ENCODE measurements around the gene IL32.
A peak's percentile ranks its signal among the peaks of the same experiment; 100 is the strongest.

Gene IL32

DNA sequence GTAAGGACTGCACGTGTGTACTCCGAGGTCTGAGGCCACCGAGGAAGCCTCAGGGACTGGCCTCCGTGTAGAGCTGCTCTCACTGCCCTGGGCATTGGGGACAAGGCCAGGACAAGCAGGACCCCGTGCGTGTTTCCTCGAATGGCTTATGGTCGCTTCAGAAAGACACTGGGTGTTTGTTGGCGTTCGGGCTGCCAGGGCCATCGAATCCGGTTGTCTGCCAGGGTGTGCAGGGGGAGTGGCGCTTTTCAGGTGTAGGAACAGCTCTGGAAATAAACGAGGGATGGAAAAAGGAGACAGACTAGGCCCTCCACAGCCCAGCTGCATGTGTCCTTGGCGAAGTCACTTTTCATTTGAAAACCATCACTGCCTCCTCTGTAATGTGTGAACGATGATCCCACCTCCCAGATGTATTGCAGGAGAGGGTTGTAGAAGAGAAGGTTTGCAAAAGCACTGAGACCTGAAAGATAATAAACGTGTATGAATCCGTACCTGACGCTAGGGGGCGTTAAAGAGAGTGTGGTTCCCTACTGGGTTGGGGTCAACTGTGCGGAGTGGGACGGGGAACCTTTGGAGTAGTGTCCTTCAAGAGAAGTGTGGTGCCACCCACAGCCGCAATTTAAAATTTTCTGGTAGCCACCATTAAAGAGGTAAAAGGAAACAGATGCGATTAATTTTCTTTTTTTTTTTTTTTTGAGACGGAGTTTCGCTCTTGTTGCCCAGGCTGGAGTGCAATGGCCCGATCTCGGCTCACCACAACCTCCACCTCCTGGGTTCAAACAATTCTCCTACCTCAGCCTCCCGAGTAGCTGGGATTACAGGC lies 35.8 kb downstream of the IL32 start:
- TF ChIP-seq CEBPB (IDR thresholded peaks at IDR 0.05) (no peak), NFIC (IDR thresholded peaks at IDR 0.05) (no peak), YY1 (IDR thresholded peaks at IDR 0.05; ENCODE audit: low read depth) (no peak), FOXM1 (IDR thresholded peaks at IDR 0.05; ENCODE audit: borderline replicate concordance, low read depth) (no peak), ZBTB7A (IDR thresholded peaks at IDR 0.05; ENCODE audit: low read depth) (no peak)
- TF ChIP-seq, protein P1, sequence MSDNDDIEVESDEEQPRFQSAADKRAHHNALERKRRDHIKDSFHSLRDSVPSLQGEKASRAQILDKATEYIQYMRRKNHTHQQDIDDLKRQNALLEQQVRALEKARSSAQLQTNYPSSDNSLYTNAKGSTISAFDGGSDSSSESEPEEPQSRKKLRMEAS (IDR thresholded peaks at IDR 0.05): no peak
- TF ChIP-seq, protein P2, sequence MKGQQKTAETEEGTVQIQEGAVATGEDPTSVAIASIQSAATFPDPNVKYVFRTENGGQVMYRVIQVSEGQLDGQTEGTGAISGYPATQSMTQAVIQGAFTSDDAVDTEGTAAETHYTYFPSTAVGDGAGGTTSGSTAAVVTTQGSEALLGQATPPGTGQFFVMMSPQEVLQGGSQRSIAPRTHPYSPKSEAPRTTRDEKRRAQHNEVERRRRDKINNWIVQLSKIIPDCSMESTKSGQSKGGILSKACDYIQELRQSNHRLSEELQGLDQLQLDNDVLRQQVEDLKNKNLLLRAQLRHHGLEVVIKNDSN (IDR thresholded peaks at IDR 0.05): no peak

DNA sequence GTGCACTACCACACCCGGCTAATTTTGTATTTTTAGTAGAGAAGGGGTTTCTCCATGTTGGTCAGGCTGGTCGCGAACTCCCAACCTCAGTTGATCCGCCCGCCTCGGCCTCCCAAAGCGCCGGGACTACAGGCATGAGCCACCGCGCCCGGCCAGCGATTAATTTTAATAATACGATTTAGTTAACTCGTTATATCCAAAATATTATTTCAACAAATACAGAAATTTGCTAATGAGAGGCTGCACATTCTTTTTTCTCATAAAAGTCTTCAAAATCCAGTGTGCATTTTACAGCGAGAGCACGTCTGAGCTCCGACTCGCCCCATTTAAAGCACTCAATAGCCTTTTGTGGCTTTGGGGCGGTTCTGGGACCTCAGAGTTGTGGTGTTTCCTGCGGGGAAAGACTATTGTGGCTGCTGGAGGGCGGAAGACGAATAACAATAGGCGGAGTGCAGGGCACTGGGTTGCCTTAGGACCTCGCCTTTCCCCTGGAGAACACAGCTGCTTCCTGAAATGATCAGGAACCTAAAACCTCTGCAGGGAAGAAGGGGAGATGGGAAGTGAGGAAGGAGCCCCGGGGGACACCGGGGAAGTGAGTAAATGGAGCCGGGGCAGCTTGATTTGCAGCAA lies 36.5 kb downstream of the IL32 start:
- no peak for TF ChIP-seq ZBTB7A (IDR thresholded peaks at IDR 0.05; ENCODE audit: low read depth)
- TF ChIP-seq, protein P3, sequence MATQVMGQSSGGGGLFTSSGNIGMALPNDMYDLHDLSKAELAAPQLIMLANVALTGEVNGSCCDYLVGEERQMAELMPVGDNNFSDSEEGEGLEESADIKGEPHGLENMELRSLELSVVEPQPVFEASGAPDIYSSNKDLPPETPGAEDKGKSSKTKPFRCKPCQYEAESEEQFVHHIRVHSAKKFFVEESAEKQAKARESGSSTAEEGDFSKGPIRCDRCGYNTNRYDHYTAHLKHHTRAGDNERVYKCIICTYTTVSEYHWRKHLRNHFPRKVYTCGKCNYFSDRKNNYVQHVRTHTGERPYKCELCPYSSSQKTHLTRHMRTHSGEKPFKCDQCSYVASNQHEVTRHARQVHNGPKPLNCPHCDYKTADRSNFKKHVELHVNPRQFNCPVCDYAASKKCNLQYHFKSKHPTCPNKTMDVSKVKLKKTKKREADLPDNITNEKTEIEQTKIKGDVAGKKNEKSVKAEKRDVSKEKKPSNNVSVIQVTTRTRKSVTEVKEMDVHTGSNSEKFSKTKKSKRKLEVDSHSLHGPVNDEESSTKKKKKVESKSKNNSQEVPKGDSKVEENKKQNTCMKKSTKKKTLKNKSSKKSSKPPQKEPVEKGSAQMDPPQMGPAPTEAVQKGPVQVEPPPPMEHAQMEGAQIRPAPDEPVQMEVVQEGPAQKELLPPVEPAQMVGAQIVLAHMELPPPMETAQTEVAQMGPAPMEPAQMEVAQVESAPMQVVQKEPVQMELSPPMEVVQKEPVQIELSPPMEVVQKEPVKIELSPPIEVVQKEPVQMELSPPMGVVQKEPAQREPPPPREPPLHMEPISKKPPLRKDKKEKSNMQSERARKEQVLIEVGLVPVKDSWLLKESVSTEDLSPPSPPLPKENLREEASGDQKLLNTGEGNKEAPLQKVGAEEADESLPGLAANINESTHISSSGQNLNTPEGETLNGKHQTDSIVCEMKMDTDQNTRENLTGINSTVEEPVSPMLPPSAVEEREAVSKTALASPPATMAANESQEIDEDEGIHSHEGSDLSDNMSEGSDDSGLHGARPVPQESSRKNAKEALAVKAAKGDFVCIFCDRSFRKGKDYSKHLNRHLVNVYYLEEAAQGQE (IDR thresholded peaks at IDR 0.05; ENCODE audit: low read depth): no peak
- TF ChIP-seq FOXM1 (IDR thresholded peaks at IDR 0.05; ENCODE audit: borderline replicate concordance, low read depth): no peak
- TF ChIP-seq TAF1 (IDR thresholded peaks at IDR 0.05; ENCODE audit: low read depth): 0 out of 2 replicates have a peak, but pooled peaks have one; percentile 25

DNA sequence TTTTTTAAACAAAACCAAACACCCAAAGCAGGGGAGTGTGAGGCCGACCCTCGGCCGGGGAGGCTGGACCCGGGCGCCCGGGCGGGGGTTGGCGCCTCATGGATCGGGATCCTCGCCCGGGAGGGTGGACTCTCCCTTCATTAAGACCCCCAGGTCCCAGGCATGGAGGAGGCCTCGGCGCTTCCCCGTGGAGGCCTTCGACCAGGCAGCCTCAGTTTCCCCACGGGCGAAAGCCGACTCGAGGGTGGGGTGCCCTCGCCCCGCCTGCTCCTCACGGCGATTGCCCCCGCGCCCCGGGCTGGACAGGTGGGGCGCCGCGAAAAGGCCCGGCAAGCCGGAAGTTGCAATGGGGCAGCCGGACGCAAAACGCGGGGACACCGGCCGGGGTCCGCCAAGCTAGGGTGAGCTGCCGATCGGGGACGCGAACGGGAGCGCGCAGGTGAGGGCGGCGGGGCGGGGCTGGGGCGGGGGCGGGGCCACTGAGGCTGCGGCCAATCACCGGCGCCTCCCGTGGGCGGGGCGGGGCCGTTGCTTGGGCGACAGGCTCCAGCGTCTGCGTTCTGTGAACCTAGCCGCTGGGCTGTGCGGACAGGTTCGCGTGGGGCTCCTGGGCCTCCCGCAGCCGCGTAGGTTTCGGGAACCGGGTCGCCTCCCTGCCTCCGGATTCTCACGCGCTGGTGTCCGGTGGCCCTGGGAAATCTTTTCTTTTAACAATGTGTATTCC lies 40.9 kb downstream of the IL32 start:
- TF ChIP-seq, protein P1 (IDR thresholded peaks at IDR 0.05): peak; percentile 66
- TF ChIP-seq EGR1 (IDR thresholded peaks at IDR 0.05) (0 out of 2 replicates have a peak, but pooled peaks have one; percentile 5), CEBPB (IDR thresholded peaks at IDR 0.05) (no peak), TAF1 (IDR thresholded peaks at IDR 0.05; ENCODE audit: low read depth) (peak; percentile 96), TCF12 (IDR thresholded peaks at IDR 0.05; ENCODE audit: low read depth) (peak; percentile 68; the same call in 1 of the 2 replicates), ZBTB7A (IDR thresholded peaks at IDR 0.05; ENCODE audit: low read depth) (peak; percentile 85), YY1 (IDR thresholded peaks at IDR 0.05; ENCODE audit: low read depth) (no peak), NFIC (IDR thresholded peaks at IDR 0.05) (0 out of 2 replicates have a peak, but pooled peaks have one; percentile 43)
- TF ChIP-seq, protein P3 (IDR thresholded peaks at IDR 0.05; ENCODE audit: low read depth): no peak
- TF ChIP-seq, protein P2 (IDR thresholded peaks at IDR 0.05): peak; percentile 41

DNA sequence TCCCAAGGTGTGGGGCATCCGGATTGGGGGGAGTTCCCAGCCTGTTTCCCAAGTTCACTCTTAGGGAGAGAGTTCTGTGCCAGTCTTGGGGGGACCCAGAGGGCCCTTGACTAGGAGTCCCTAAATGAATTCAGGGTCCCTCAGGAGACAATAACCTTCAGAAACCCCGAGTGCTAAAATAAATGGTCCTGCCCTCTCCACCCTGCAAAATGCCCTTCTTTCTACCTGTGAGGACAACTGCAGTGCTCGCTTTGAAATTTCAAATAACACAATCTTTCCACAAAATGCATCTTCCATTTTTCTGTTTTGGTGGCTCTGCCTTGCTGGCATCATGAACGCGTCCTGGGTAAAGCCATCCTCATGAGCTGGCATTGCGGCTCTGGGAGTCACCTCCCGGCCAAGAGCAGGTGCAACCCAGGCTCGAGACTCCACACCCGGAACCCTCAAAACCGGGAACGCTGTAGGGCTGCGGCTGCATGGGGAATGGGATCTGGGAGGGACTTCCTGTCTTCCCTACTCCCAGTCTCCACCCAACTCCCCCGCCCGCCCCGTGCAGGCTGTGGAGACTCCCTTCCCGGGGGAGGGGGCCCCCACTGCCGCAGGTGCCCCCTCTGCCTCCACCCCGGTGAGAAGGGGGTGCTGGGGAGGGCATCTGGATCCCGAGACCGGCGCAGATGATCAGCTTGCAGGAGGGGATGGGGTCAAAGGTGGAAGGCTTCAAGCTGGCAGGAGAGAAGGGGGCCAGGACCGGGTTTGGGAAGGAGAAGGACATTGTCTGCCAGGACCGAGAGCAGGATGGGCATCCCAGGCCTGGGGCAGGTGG lies 46.8 kb downstream of the IL32 start, which contains the start of gene ZNF205:
Gene ZNF205 (plus strand): TSS at position 529 of the 823 bp plus-strand sequence. CDS start 845 bp downstream, outside the sequence.
- TF ChIP-seq FOXM1 (IDR thresholded peaks at IDR 0.05; ENCODE audit: borderline replicate concordance, low read depth): no peak
- TF ChIP-seq NFIC (IDR thresholded peaks at IDR 0.05): no peak
- TF ChIP-seq TEAD4 (IDR thresholded peaks at IDR 0.05): peak; percentile 23; the same call in 1 of the 2 replicates
- TF ChIP-seq, protein P1 (IDR thresholded peaks at IDR 0.05): peak; percentile 75
- no peak for TF ChIP-seq CREB1 (IDR thresholded peaks at IDR 0.05; ENCODE audit: low read depth)
- TF ChIP-seq ZBTB7A (IDR thresholded peaks at IDR 0.05; ENCODE audit: low read depth): peak; percentile 85
- no peak for TF ChIP-seq RAD21 (IDR thresholded peaks at IDR 0.05; ENCODE audit: low read depth)
- TF ChIP-seq TCF12 (IDR thresholded peaks at IDR 0.05; ENCODE audit: low read depth): peak; percentile 72
- TF ChIP-seq, protein P2 (IDR thresholded peaks at IDR 0.05): peak; percentile 69; the same call in 1 of the 2 replicates
- 0 out of 2 replicates have a peak, but pooled peaks have one; percentile 13 for TF ChIP-seq CEBPB (IDR thresholded peaks at IDR 0.05)
- 0 out of 2 replicates have a peak, but pooled peaks have one; percentile 57 for TF ChIP-seq YY1 (IDR thresholded peaks at IDR 0.05; ENCODE audit: low read depth)
- peak; percentile 96 for TF ChIP-seq TAF1 (IDR thresholded peaks at IDR 0.05; ENCODE audit: low read depth)
- no peak for TF ChIP-seq EP300 (IDR thresholded peaks at IDR 0.05; ENCODE audit: borderline replicate concordance)

Data from Ishikawa (cell line).